Fibroblast of the aortic adventitia (primary cell): Measurements from ENCODE around the gene LSS. TPM values are rescaled to one million over a fixed set of nuclear protein-coding genes. Genes with fewer than 3 reads are reported as not detected.

ENCODE experiments used
- DNase-seq: peaks from one replicate; pipeline ENCODE4 v3.0.0-alpha.2; 2010; ENCODE audit warnings: low read depth
- H3K4me3 ChIP-seq: 2 replicates; pipeline ENCODE4 v1.5.1; 2011; ENCODE audit warnings: low read depth, mild to moderate bottlenecking, control low read depth, low read length, moderate library complexity
- CTCF ChIP-seq: IDR thresholded peaks from 2 replicates; pipeline ENCODE4 v1.5.1; 2011; ENCODE audit warnings: mild to moderate bottlenecking, low read length, control low read depth, inconsistent platforms; ENCODE audit not compliant: insufficient read depth
- total RNA-seq: library from RNA; depleted of rRNA; stranded (reverse); fragments of >200 nt; gene quantifications from 2 replicates; pipeline ENCODE4 v1.2.3, GENCODE V29; 2012; ENCODE audit warnings: low replicate concordance

Gene LSS
- total RNA-seq, 1 donor, result 67.2 TPM

- no peak for DNase-seq
- no peak for TF ChIP-seq CTCF
- H3K4me3 ChIP-seq, result no peak overlapping the region
Measured at GRCh38 chr21:46158666-46159300, 69.8 kb downstream of the LSS start.

DNA sequence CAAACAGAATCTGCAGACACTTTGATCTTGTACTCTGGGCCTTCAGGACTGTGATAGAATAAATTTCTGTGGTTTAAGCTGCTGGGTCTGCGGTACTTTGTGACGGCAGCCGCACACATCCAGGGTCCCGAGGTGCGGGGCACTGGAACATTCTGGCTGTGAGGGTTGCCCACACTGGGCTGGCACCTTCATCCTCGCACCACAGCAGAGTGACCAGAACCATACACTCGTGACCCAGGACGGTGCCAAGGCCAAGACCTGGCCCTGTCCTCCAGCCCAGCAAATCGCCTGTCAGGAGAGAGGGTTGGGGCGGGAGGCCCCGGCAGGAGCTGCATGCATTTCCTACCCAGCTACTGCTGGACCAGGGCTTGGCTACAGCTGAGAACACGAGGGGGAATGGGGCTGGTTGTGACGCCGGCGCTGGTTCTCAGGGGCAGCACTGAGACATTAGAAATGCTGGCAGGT is 70.6 kb downstream of the LSS start:
- no peak for TF ChIP-seq CTCF
- no peak for DNase-seq
- H3K4me3 ChIP-seq, result no peak overlapping the region

- DNase-seq, result no peak
- TF ChIP-seq CTCF, result no peak
- H3K4me3 ChIP-seq, result no peak overlapping the region
Measured at GRCh38 chr21:46157396-46157986, 71.1 kb downstream of the LSS start.

- TF ChIP-seq CTCF, result no peak
- no peak overlapping the region for H3K4me3 ChIP-seq
- DNase-seq, result no peak
Measured at GRCh38 chr21:46156678-46157077, 71.9 kb downstream of the LSS start.

- H3K4me3 ChIP-seq, result no peak overlapping the region
- no peak for TF ChIP-seq CTCF
- no peak for DNase-seq
Measured at GRCh38 chr21:46156378-46156645, 72.3 kb downstream of the LSS start.

DNA sequence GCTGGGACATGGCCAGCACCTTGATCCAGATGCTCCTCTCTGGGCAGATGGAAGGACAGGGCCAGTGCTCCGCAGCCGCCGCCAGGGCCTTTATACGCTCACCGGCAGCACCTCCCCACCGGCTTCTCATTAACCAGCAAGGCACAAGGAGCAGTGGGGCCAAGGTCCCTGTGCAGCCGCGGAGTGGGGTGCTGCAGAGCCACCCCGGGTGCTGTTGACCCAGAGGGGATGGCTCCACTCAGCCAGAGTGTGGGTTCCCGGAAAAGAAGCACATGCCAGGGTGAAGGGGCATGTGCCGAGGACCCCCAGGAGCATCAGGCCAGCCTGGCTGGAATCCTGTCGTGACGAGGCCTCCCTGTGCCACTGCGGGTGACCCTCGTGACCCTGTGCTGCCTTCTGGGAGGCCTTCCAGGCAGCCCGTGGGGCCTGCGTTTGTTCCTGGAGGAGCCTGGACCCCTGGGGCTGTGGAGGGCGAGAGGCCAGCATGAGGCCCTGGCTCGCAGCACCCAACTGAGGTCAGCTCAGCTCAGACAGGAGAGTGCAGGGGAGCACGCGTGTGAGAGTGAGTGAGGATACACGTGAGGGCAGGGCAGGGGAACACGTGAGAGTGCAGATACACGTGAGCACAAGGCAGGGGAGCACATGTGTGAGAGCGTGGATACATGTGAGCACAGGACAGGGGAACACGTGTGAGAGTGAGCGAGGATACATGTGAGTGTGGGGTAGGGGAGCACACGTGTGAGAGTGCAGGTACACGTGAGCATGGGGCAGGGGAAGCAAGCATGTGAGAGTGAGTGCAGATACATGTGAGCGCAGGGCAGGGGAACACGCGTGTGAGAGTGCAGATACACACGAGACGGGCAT is 72.8 kb downstream of the LSS start, which contains the start of gene FTCD:
FTCD (minus strand) TSS at position 66 of the 864 bp plus-strand sequence; CDS start at position 10, 56 bp downstream.
- TF ChIP-seq CTCF, result no peak
- H3K4me3 ChIP-seq, result no peak within 1 kb of the TSS
- no peak for DNase-seq
